NK-92 treated with Interleukin-12 subunit alpha and Interleukin-12 subunit beta, amount 100 ng/mL, for 24 hours (cell line): Measurements from ENCODE around the gene RET.

Experiments
- DNase-seq: peaks from one replicate; lab custom pipeline; 2025; lab: John Stamatoyannopoulos, UW

RET gene

GRCh38 chr10:43108951-43109350 lies 32.1 kb downstream of the RET start:
- no peak for DNase-seq

GRCh38 chr10:43109671-43110249 lies 32.9 kb downstream of the RET start:
- DNase-seq, result no peak

GRCh38 chr10:43110338-43111071 lies 33.6 kb downstream of the RET start:
- no peak for DNase-seq

- DNase-seq, result no peak
These were observed 34.2 kb downstream of the RET start for GRCh38 chr10:43111101-43111500.

GRCh38 chr10:43111921-43112607 lies 35.2 kb downstream of the RET start:
- no peak for DNase-seq

- no peak for DNase-seq
These were observed 35.7 kb downstream of the RET start for GRCh38 chr10:43112608-43112961.

GRCh38 chr10:43113201-43114087 lies 36.6 kb downstream of the RET start:
- no peak for DNase-seq

GRCh38 chr10:43114088-43114742 lies 37.3 kb downstream of the RET start:
- no peak for DNase-seq

- DNase-seq, result no peak
These were observed 38.1 kb downstream of the RET start for GRCh38 chr10:43114743-43115611.

GRCh38 chr10:43115881-43116595 lies 39.2 kb downstream of the RET start:
- no peak for DNase-seq

GRCh38 chr10:43116596-43116995 lies 39.7 kb downstream of the RET start:
- no peak for DNase-seq

GRCh38 chr10:43117031-43117776 lies 40.3 kb downstream of the RET start:
- DNase-seq, result no peak

- DNase-seq, result no peak
These were observed 41.1 kb downstream of the RET start for GRCh38 chr10:43117777-43118583.

GRCh38 chr10:43118631-43119415 lies 42.0 kb downstream of the RET start:
- no peak for DNase-seq

- DNase-seq, result no peak
These were observed 42.7 kb downstream of the RET start for GRCh38 chr10:43119416-43120115.

- no peak for DNase-seq
These were observed 43.5 kb downstream of the RET start for GRCh38 chr10:43120116-43120928.
